Esophagus (tissue), 2 donors: Measurements from ENCODE around the gene CALML4. TPM values are rescaled to one million over a fixed set of nuclear protein-coding genes. Genes with fewer than 3 reads are reported as not detected.
"Not testable (repeated sequence)": the region's sequence is repeated elsewhere in the genome, so short reads cannot be mapped to it uniquely, and the experiment has no call there.

Experiments
- H3K27ac ChIP-seq, 2 donors: one replicate each; pipeline ENCODE4 v1.5.1; 2013; ENCODE audit warnings: low read depth in 2 of 2, mild to moderate bottlenecking in 2 of 2, inconsistent platforms in 1 of 2, low read length in 1 of 2, moderate library complexity in 1 of 2
- H3K27me3 ChIP-seq, 2 donors: one replicate each; pipeline ENCODE4 v1.6.1; 2013; ENCODE audit warnings: low read length in 2 of 2, control low read depth in 1 of 2, mild to moderate bottlenecking in 1 of 2; ENCODE audit not compliant: insufficient read depth in 2 of 2, control insufficient read depth in 1 of 2
- H3K36me3 ChIP-seq, 2 donors: one replicate each; pipeline ENCODE4 v1.6.1; 2013; ENCODE audit warnings: low read length in 1 of 2; ENCODE audit not compliant: control insufficient read depth in 2 of 2, insufficient read depth in 2 of 2
- H3K4me1 ChIP-seq, 2 donors: one replicate each; pipeline ENCODE4 v1.6.1; 2013; ENCODE audit warnings: low read length in 1 of 2; ENCODE audit not compliant: control insufficient read depth in 2 of 2, insufficient read depth in 2 of 2
- H3K4me3 ChIP-seq, 2 donors: one replicate each; pipeline ENCODE4 v1.5.1; 2013; ENCODE audit warnings: low read length in 2 of 2, mild to moderate bottlenecking in 2 of 2, low read depth in 1 of 2, moderate library complexity in 1 of 2
- H3K9me3 ChIP-seq, 2 donors: one replicate each; pipeline ENCODE4 v1.6.1; 2013; ENCODE audit warnings: mild to moderate bottlenecking in 2 of 2, low read depth in 1 of 2, low read length in 1 of 2, moderate library complexity in 1 of 2; ENCODE audit not compliant: control insufficient read depth in 2 of 2, insufficient read depth in 1 of 2
- WGBS, 2 donors: extraction: QIAGEN DNeasy Blood & Tissue Kit; methylation state at CpG; one replicate each; pipeline ENCODE4 v1.1.7; 2013; 5-methylcytosine and 5-hydroxymethylcytosine counted together
- polyA plus RNA-seq, 2 donors: library from polyadenylated mRNA; stranded (reverse); fragments of 200-250 nt; gene quantifications; one replicate each; pipeline ENCODE4 v1.2.3, GENCODE V29; 2013
- donor health status: healthy with polysubstance abuse.
- donor health status: Bipolar disorder and iron deficiency.

CALML4 gene
- polyA plus RNA-seq, 2 donors = 5.0 to 11.2 TPM

DNA sequence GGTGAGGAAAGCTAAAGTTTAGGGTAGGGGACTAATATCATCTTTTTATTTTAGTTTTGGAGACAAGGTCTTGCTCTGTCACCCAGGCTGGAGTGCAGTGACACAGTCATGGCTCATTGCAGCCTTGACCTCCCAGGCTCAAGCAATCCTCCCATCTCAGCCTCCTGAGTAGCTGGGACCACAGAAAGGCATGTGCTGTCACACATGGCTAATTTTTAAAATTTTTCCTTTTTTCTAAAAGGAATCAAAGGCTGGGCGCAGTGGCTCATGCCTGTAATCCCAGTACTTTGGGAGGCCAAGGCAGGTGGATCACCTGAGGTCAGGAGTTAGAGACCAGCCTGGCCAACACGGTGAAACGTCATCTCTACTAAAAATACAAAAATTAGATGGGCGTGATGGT is 20.3 kb upstream of the CALML4 start:
- WGBS, 2 donors = 95 to 98% methylated on average over 4 of the region's 4 CpGs
- H3K9me3 ChIP-seq, H3K36me3 ChIP-seq, H3K27ac ChIP-seq, H3K4me3 ChIP-seq, H3K27me3 ChIP-seq: not testable (repeated sequence)
- peaks cover 3 to 12% of the 10 kb centered on the region in 2 donors for H3K4me1 ChIP-seq

- Histone ChIP-seq H3K36me3 (no peaks in the 10 kb centered on the region), H3K27ac (no peak overlapping the region), H3K4me1 (peaks cover 3 to 12% of the 10 kb centered on the region in 2 donors), H3K4me3 (no peak overlapping the region), H3K27me3 (no peaks in the 10 kb centered on the region), H3K9me3 (no peaks in the 10 kb centered on the region)
- 69 to 82% methylated on average over 3 of the region's 3 CpGs for WGBS, 2 donors
Observed at GRCh38 chr15:68224546-68225250, 19.6 kb upstream of the CALML4 start.

GRCh38 chr15:68224108-68224507 is 19.0 kb upstream of the CALML4 start:
- H3K4me3 ChIP-seq = no peak overlapping the region
- no peaks in the 10 kb centered on the region for H3K36me3 ChIP-seq
- H3K9me3 ChIP-seq = no peaks in the 10 kb centered on the region
- 62 to 82% methylated on average over 3 of the region's 3 CpGs for WGBS, 2 donors
- no peak overlapping the region for H3K27ac ChIP-seq
- H3K4me1 ChIP-seq = peaks cover 3 to 12% of the 10 kb centered on the region in 2 donors
- no peaks in the 10 kb centered on the region for H3K27me3 ChIP-seq

DNA sequence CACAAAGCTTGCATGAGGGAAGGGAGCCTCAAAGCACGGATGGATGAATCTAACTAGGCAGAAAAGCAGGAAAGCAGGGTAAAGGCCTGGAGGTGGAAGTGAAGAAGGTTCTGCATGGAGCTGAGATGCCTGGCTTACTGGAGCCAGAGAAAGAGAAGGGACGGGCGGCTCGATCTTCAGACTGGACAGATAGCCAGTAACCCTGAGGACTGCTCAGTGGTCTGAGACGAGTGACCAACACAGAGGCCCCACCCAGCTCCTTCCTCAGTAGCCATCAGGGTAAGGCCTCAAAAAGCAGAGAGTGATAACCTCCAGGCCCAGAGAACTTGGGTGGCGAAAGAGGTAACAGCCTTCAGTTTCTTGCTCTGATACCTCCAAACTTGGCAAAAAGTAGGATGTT is 18.0 kb upstream of the CALML4 start:
- 93 to 94% methylated on average over 6 of the region's 6 CpGs for WGBS, 2 donors
- Histone ChIP-seq H3K9me3 (no peaks in the 10 kb centered on the region), H3K27ac (no peak overlapping the region), H3K36me3 (peaks cover 0 to 2% of the 10 kb centered on the region in 2 donors), H3K4me1 (peaks cover 3 to 8% of the 10 kb centered on the region in 2 donors), H3K4me3 (no peak overlapping the region), H3K27me3 (no peaks in the 10 kb centered on the region)

- H3K27me3 ChIP-seq, H3K36me3 ChIP-seq, H3K4me1 ChIP-seq, H3K9me3 ChIP-seq, H3K27ac ChIP-seq, H3K4me3 ChIP-seq: not testable (repeated sequence)
- 91 to 92% methylated on average over 13 to 18 of the region's 18 CpGs for WGBS, 2 donors
Observed at GRCh38 chr15:68222432-68222743, 17.3 kb upstream of the CALML4 start.

- not testable (repeated sequence) for H3K27me3 ChIP-seq, H3K27ac ChIP-seq, H3K4me3 ChIP-seq, H3K4me1 ChIP-seq, H3K9me3 ChIP-seq, H3K36me3 ChIP-seq
- 87 to 91% methylated on average over 43 to 55 of the region's 55 CpGs for WGBS, 2 donors
Observed at GRCh38 chr15:68221530-68222431, 16.6 kb upstream of the CALML4 start.

- Histone ChIP-seq H3K27me3 (no peaks in the 10 kb centered on the region), H3K36me3 (peaks cover 0 to 2% of the 10 kb centered on the region in 2 donors)
- 96 to 97% methylated on average over 6 of the region's 6 CpGs for WGBS, 2 donors
Observed at GRCh38 chr15:68220967-68221366, 15.8 kb upstream of the CALML4 start.

GRCh38 chr15:68220489-68220888 is 15.4 kb upstream of the CALML4 start:
- H3K27ac ChIP-seq = no peak overlapping the region
- no peak overlapping the region for H3K4me3 ChIP-seq
- 93 to 97% methylated on average over 2 of the region's 2 CpGs for WGBS, 2 donors
- no peaks in the 10 kb centered on the region for H3K4me1 ChIP-seq
- H3K36me3 ChIP-seq = peaks cover 0 to 2% of the 10 kb centered on the region in 2 donors
- H3K27me3 ChIP-seq = no peaks in the 10 kb centered on the region
- H3K9me3 ChIP-seq = no peaks in the 10 kb centered on the region

More at GRCh38 chr15:68220967-68221366, 15.8 kb upstream of the CALML4 start:
- Histone ChIP-seq H3K4me1 (no peaks in the 10 kb centered on the region), H3K9me3 (no peaks in the 10 kb centered on the region), H3K27ac (no peak overlapping the region), H3K4me3 (no peak overlapping the region)

DNA sequence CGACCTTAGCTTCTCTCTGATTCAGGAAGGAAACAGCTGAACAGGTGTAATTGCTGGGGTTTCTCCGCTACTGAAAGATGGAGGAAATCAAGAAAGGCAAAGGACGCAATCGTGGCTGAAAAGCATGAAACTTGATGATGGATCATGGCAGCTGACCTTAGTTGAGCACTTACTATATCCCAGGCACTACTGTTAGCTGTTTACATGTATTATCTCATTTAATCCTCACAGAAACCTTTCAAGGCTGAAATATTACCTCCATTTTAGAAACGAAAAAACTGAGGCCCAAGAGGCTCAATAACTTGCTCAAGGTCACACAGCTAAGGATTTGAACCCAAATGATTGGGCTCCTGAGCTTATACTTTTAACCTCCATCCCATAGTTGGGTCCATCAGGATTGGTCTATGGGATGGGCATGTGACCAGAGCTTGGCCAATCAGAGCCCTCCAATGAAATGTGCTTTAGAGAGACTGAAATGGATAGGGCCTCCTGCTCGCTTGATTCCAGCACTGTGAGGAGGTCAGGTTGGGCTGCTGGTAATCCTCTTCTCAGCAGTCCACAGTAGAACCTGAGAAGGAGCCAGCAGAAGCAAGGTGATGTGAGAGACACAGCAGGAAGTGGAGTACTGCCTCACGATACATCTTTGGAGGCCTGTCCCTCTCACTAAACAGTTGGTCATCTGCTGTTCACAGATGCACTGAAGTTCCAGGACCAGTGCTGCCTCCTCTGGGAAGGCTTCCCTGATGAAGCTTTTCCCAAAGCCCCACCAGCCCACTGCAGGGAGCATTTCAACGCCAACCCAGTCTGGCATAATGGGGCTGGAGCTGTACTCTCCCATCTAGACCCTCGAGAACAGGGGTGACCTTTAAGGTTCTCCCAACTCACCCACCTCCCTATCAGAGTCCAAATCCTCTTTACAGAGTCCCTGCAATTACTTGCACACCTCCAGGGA is 14.0 kb upstream of the CALML4 start:
- H3K9me3 ChIP-seq = no peaks in the 10 kb centered on the region
- no peak overlapping the region for H3K4me3 ChIP-seq
- H3K36me3 ChIP-seq = peaks cover 0 to 2% of the 10 kb centered on the region in 2 donors
- WGBS, 2 donors = 93 to 96% methylated on average over 9 of the region's 9 CpGs
- no peaks in the 10 kb centered on the region for H3K4me1 ChIP-seq
- no peak overlapping the region for H3K27ac ChIP-seq
- no peaks in the 10 kb centered on the region for H3K27me3 ChIP-seq
